Retinal pigment epithelial cell (primary cell): ENCODE measurements around the gene CFAP46.

ENCODE experiments used
- DNase-seq: peaks from one replicate; pipeline ENCODE4 v3.0.0-alpha.2; 2010; ENCODE audit warnings: low read depth
- H3K4me3 ChIP-seq: 2 replicates; pipeline ENCODE4 v1.5.1; 2011; ENCODE audit warnings: mild to moderate bottlenecking, low read length, control low read depth, moderate library complexity
- CTCF ChIP-seq: conservative IDR thresholded peaks from 2 replicates; pipeline ENCODE4 v1.5.1; 2011; ENCODE audit warnings: low read depth, low read length, control low read depth, inconsistent platforms

Gene CFAP46

DNA sequence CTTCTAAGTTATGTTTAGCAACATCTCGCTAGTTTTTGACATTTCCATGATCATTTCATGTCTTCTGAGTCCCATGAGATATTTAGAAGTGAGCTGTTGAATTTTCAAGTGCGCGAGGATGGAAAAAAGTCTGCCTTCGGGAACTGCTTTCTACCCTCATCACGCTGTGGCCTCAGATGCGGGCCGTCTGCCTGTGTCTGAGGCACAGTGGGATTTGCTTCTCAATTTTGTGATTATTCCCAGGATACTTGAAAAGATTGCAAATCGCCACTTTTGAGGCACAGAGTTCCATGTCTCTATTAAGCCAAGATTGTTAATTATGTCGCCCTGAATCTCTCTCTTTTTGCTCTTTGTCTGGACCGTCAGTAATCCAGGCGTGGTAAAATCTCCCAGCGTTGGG lies 125.7 kb downstream of the CFAP46 start:
- H3K4me3 ChIP-seq: no peak overlapping the region
- TF ChIP-seq CTCF: no peak
- DNase-seq: no peak

GRCh38 chr10:132815168-132815857 lies 127.1 kb downstream of the CFAP46 start:
- no peak for DNase-seq
- no peak for TF ChIP-seq CTCF

DNA sequence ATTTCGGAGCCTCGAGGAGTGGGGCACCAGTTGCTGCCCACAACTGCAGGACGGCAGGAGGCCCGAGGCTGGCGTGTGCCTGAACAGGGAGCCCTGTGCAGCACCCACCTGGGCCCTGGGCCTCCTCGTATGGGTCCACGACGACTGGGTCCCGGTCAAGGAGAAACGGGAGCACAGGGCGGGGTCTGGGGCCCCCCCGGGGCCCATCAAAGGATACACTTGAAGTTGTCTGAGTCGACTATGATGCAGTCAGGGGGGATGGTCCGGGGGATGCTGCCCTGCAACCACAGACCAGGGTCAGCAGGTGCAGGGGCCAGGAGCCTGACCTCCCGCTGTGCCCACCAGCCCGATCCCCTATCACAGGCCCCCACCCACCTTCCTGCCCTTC lies 127.9 kb downstream of the CFAP46 start:
- no peak overlapping the region for H3K4me3 ChIP-seq
- no peak for TF ChIP-seq CTCF
- no peak for DNase-seq

More at GRCh38 chr10:132815168-132815857, 127.1 kb downstream of the CFAP46 start:
- H3K4me3 ChIP-seq: no peak overlapping the region

DNA sequence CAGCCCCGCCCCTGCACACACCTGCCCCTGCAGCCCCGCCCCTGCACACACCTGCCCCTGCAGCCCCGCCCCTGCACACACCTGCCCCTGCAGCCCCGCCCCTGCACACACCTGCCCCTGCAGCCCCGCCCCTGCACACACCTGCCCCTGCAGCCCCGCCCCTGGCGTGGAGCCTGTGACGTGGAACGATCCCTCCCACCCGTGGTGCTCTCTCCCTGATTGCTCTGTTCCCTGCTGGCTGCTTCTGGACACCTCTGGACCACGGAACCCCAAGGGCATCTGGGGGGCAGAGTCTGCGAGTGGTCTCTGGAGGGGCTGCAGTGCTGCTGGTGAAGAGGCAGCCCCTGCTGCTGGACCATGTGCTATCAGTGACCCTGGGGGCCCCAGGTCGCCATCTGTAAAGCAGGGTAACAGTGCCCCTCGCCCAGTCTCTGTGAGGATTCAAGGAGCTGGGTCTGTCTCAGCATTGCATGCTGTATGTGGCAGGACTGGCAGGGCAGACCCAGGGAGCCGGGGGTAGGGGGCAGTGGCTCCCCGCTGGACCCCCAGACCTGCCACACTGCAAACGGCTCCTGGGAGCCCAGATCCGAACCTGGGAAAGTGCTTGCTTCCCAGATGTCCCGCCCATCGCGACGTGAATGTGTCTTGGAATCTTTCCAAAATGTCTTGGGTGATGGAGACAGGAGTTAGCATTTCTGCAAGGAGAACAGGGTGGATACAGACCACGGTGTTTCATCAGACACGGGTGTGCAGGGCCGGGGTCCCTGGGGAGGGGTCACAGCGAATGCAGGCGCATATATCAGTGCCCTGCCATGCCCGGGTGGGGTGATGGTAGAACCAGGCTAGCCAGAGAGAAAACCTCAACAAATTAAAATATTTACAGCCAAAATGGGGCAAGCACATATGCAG lies 128.6 kb downstream of the CFAP46 start:
- no peak for DNase-seq
- H3K4me3 ChIP-seq: no peak overlapping the region
- TF ChIP-seq CTCF: no peak

DNA sequence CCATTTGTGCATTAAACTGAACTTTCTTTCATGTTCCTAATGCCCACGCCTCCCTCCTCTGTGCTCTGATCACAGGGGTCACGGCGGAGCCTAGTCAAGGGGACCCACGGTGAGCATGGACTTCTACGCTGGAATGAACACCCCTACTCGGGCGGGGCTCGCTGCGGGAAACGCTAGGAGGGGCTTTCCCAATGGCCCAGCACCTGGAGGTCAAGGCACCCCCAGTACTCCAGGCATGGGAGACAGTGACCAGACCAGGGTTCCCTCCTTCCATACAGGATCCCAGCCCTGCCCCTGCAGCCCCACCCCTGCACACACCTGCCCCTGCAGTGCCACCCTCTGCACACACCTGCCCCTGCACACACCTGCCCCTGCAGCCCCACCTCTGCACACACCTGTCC lies 129.4 kb downstream of the CFAP46 start:
- TF ChIP-seq CTCF: no peak
- DNase-seq: no peak
- no peak overlapping the region for H3K4me3 ChIP-seq

DNA sequence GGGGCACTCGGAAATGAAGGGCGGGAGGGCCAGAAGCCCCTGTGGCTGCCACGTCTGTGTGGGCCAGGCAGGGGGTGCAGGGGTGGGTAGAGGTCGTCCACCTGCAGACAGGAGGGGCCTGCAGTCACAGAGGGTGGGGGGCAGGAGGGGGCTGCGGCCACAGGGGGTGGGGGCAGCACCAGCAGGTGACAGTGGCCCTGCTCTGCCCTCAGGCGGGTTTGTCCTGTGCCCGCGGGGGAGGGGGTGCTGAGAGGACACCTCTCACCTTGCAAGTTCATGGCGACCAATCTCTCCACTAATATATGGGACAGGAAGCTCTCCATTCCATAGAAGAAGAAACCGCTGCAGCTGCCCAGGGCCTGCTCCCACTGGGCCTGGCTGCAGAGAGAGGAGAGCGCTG lies 129.8 kb downstream of the CFAP46 start:
- TF ChIP-seq CTCF: no peak

More for the DNA sequence above, 129.8 kb downstream of the CFAP46 start:
- no peak overlapping the region for H3K4me3 ChIP-seq
- no peak for DNase-seq
